H4 (cell line): ENCODE data around the gene RPP25L. TPM values are rescaled to one million over a fixed set of nuclear protein-coding genes. Genes with fewer than 3 reads are reported as not detected.

ENCODE experiments used
- DNase-seq: peaks from one replicate; pipeline ENCODE4 v3.0.0-alpha.2; 2015; ENCODE audit warnings: low spot score
- total RNA-seq: library from RNA; depleted of rRNA; stranded (reverse); fragments of >200 nt; shearing (Covaris generic); gene quantifications from 2 replicates; pipeline ENCODE4 v1.2.3, GENCODE V29; 2014; rRNA removed

The RPP25L gene
- total RNA-seq, 1 experiment from 2014 or later, result 59.3 TPM

- DNase-seq, result no peak
Observed at GRCh38 chr9:34568774-34569173, 43.1 kb downstream of the RPP25L start.

GRCh38 chr9:34568133-34568532, 43.8 kb downstream of the RPP25L start:
- no peak for DNase-seq

GRCh38 chr9:34566972-34567371, 44.9 kb downstream of the RPP25L start:
- DNase-seq, result no peak

- DNase-seq, result no peak
Observed at GRCh38 chr9:34566322-34566721, 45.6 kb downstream of the RPP25L start.

GRCh38 chr9:34565856-34566255, 46.0 kb downstream of the RPP25L start:
- no peak for DNase-seq

GRCh38 chr9:34564617-34565016, 47.3 kb downstream of the RPP25L start:
- no peak for DNase-seq

GRCh38 chr9:34563262-34563661, 48.6 kb downstream of the RPP25L start:
- no peak for DNase-seq

- no peak for DNase-seq
Observed at GRCh38 chr9:34562135-34562745, 49.7 kb downstream of the RPP25L start.

GRCh38 chr9:34560599-34561214, 51.2 kb downstream of the RPP25L start:
- no peak for DNase-seq

Other genes with a start within 250 kb of the RPP25L start
- gene MYORG, start 235.2 kb downstream of the RPP25L start, total RNA-seq, result 1.9 and 2.7 TPM in 2 replicates
- 13.6 and 17.9 TPM in 2 replicates for gene FAM219A, start 153.5 kb downstream of the RPP25L start, total RNA-seq
- 0.04 and 0.27 TPM in 2 replicates for gene DNAI1, start 153.3 kb downstream of the RPP25L start, total RNA-seq
- gene ENHO, start 89.1 kb downstream of the RPP25L start, total RNA-seq, result 1.9 and 2.3 TPM in 2 replicates
- 0.15 and 0.55 TPM in 2 replicates for gene CNTFR, start 22.4 kb downstream of the RPP25L start, total RNA-seq
- gene DCTN3, start 8.4 kb upstream of the RPP25L start, total RNA-seq, result 153 and 168 TPM in 2 replicates
- gene ARID3C, start 17.0 kb upstream of the RPP25L start, total RNA-seq, result 0.21 TPM in 1 of 2 replicates, not detected in the other
- gene SIGMAR1, start 25.7 kb upstream of the RPP25L start, total RNA-seq, result 80.2 and 127 TPM in 2 replicates
- gene GALT, start 34.6 kb upstream of the RPP25L start, total RNA-seq, result 14.9 and 25.8 TPM in 2 replicates
- 8.9 and 12.4 TPM in 2 replicates for gene IL11RA, start 40.1 kb upstream of the RPP25L start, total RNA-seq
- not detected in 2 replicates for gene CCL27, start 50.6 kb upstream of the RPP25L start, total RNA-seq
- gene CCL19, start 79.2 kb upstream of the RPP25L start, total RNA-seq, result not detected in 2 replicates
- not detected in 2 replicates for gene CCL21, start 98.0 kb upstream of the RPP25L start, total RNA-seq